GM23338 (cell line): Measurements from ENCODE around the gene DCAF7. TPM values are rescaled to one million over a fixed set of nuclear protein-coding genes. Genes with fewer than 3 reads are reported as not detected.

Experiments used
- ATAC-seq: fragments of 200-7000 bp; cut with Tn5 transposase; 3 replicates; pipeline ENCODE4 v1.9.1; 2020
- DNase-seq: peaks from one replicate; pipeline ENCODE4 v3.0.0-alpha.2; 2015; ENCODE audit warnings: low spot score
- H2AFZ ChIP-seq: fragments of 200-600 bp; sonication (generic); 2 replicates; pipeline ENCODE4 v1.8.0; 2016; ENCODE audit warnings: antibody characterized with exemption, mild to moderate bottlenecking, moderate library complexity
- H3F3A ChIP-seq: fragments of 200-600 bp; sonication (generic); replicated peaks from 2 replicates; pipeline ENCODE4 v1.8.0; 2017; ENCODE audit warnings: antibody characterized with exemption, mixed run types, low read depth
- H3K27ac ChIP-seq: fragments of 200-600 bp; sonication (generic); 2 replicates; pipeline ENCODE4 v1.6.1; 2016; ENCODE audit warnings: low read depth
- H3K27me3 ChIP-seq: fragments of 200-600 bp; sonication (generic); 2 replicates; pipeline ENCODE4 v1.8.0; 2016; ENCODE audit warnings: mild to moderate bottlenecking, mixed run types, moderate library complexity; ENCODE audit not compliant: insufficient read depth
- H3K36me3 ChIP-seq: fragments of 200-600 bp; sonication (generic); 2 replicates; pipeline ENCODE4 v1.8.0; 2016; ENCODE audit warnings: mild to moderate bottlenecking; ENCODE audit not compliant: insufficient read depth
- H3K4me1 ChIP-seq: fragments of 200-600 bp; sonication (generic); 2 replicates; pipeline ENCODE4 v1.8.0; 2016; ENCODE audit warnings: mild to moderate bottlenecking, moderate library complexity; ENCODE audit not compliant: insufficient read depth
- H3K4me2 ChIP-seq: fragments of 200-600 bp; sonication (generic); 2 replicates; pipeline ENCODE4 v1.7.1; 2017; ENCODE audit warnings: mixed run types
- H3K4me3 ChIP-seq: fragments of 200-600 bp; sonication (generic); 2 replicates; pipeline ENCODE4 v1.6.1; 2016; ENCODE audit warnings: mixed run types
- H3K79me2 ChIP-seq: fragments of 200-600 bp; sonication (generic); replicated peaks from 2 replicates; pipeline ENCODE4 v1.8.0; 2017; ENCODE audit warnings: mild to moderate bottlenecking; ENCODE audit not compliant: insufficient read depth
- H3K9me2 ChIP-seq: fragments of 200-600 bp; sonication (generic); 2 replicates; pipeline ENCODE4 v1.8.0; 2017; ENCODE audit not compliant: insufficient read depth
- H4K20me1 ChIP-seq: fragments of 200-600 bp; sonication (generic); replicated peaks from 2 replicates; pipeline ENCODE4 v1.8.0; 2017; ENCODE audit warnings: mild to moderate bottlenecking; ENCODE audit not compliant: insufficient read depth
- H3K27ac Mint-ChIP-seq: 2 replicates; pipeline ENCODE4 v1.8.0; 2020; ENCODE audit warnings: inconsistent platforms, mild to moderate bottlenecking, moderate library complexity, mixed read lengths
- H3K27me3 Mint-ChIP-seq: 3 replicates; pipeline ENCODE4 v1.8.0; 2022; ENCODE audit warnings: low read depth, mild to moderate bottlenecking, moderate library complexity, mixed read lengths, inconsistent platforms; ENCODE audit not compliant: insufficient read depth, poor library complexity
- H3K36me3 Mint-ChIP-seq: 3 replicates; pipeline ENCODE4 v1.8.0; 2021; ENCODE audit warnings: low read depth, mild to moderate bottlenecking, inconsistent platforms, moderate library complexity, mixed read lengths
- H3K4me1 Mint-ChIP-seq: 3 replicates; pipeline ENCODE4 v1.8.0; 2020; ENCODE audit warnings: mild to moderate bottlenecking, inconsistent platforms, mixed read lengths
- H3K4me3 Mint-ChIP-seq: 3 replicates; pipeline ENCODE4 v1.8.0; 2021; ENCODE audit warnings: moderate library complexity, mild to moderate bottlenecking, inconsistent platforms, mixed read lengths
- H3K9me3 Mint-ChIP-seq: 3 replicates; pipeline ENCODE4 v1.8.0; 2020; ENCODE audit warnings: moderate library complexity, mild to moderate bottlenecking, inconsistent platforms, mixed read lengths
- CREB1 ChIP-seq: fragments of 250-450 bp; sonication (Bioruptor Pico); IDR thresholded peaks from 2 replicates; pipeline ENCODE4 v1.5.0; 2020; ENCODE audit warnings: low read depth, mild to moderate bottlenecking, moderate library complexity
- ETS1 ChIP-seq: IDR thresholded peaks from 2 replicates; pipeline ENCODE4 v1.6.1; 2016; ENCODE audit warnings: antibody characterized with exemption
- EZH2 ChIP-seq: fragments of 200-600 bp; sonication (generic); IDR thresholded peaks from one replicate; pipeline ENCODE4 v1.8.0; 2017; ENCODE audit warnings: antibody characterized with exemption, mild to moderate bottlenecking, low read depth; ENCODE audit not compliant: unreplicated experiment
- EZH2phosphoT487 ChIP-seq: fragments of 200-600 bp; sonication (generic); IDR thresholded peaks from one replicate; pipeline ENCODE4 v1.8.1; 2018; ENCODE audit warnings: antibody characterized with exemption; ENCODE audit not compliant: unreplicated experiment
- JUNB ChIP-seq: IDR thresholded peaks from one replicate; pipeline ENCODE4 v1.6.1; 2016; ENCODE audit warnings: antibody characterized with exemption; ENCODE audit not compliant: unreplicated experiment
- NANOG ChIP-seq: IDR thresholded peaks from 2 replicates; pipeline ENCODE4 v1.6.1; 2016; ENCODE audit warnings: antibody characterized with exemption, borderline replicate concordance
- POLR2AphosphoS5 ChIP-seq: IDR thresholded peaks from 2 replicates; pipeline ENCODE4 v1.6.1; 2016; ENCODE audit warnings: antibody characterized with exemption, low read depth
- REST ChIP-seq: IDR thresholded peaks from one replicate; pipeline ENCODE4 v1.6.1; 2018; ENCODE audit warnings: antibody characterized with exemption; ENCODE audit not compliant: unreplicated experiment
- STAT1 ChIP-seq: IDR thresholded peaks from one replicate; pipeline ENCODE4 v1.6.1; 2016; ENCODE audit warnings: antibody characterized with exemption; ENCODE audit not compliant: unreplicated experiment
- ZNF114 ChIP-seq: fragments of 250-450 bp; sonication (Bioruptor Pico); IDR thresholded peaks from 2 replicates; pipeline ENCODE4 v1.5.0; 2020; ENCODE audit warnings: mild to moderate bottlenecking, moderate library complexity
- ZNF331 ChIP-seq: fragments of 250-450 bp; sonication (Bioruptor Pico); IDR thresholded peaks from 2 replicates; pipeline ENCODE4 v1.5.0; 2020; ENCODE audit warnings: low read depth, mild to moderate bottlenecking, moderate library complexity
- ZNF462 ChIP-seq: fragments of 250-450 bp; sonication (Bioruptor Pico); IDR thresholded peaks from 2 replicates; pipeline ENCODE4 v1.5.0; 2020; ENCODE audit warnings: mild to moderate bottlenecking, moderate library complexity
- polyA plus RNA-seq: library from polyadenylated mRNA; unstranded; fragments of >200 nt; fragmentation: Nextera tagmentation; extraction: Ambion mirVana; gene quantifications from 2 replicates; pipeline ENCODE4 v1.2.1, GENCODE V29; 2016
- total RNA-seq: library from RNA; depleted of rRNA; stranded (reverse); fragments of >200 nt; shearing (Covaris generic); gene quantifications from 2 replicates; pipeline ENCODE4 v1.2.3, GENCODE V29; 2014
- TF ChIP-seq, protein P1 (sequence below), 2 experiments: fragments of 200-600 bp in 1 of 2; sonication (generic) in 1 of 2; conservative IDR thresholded peaks; 2 replicates each; pipeline versions ENCODE4 v1.5.1 to v1.6.1; 2016 to 2017; ENCODE audit warnings: antibody characterized with exemption in 2 of 2, low read depth in 2 of 2, mild to moderate bottlenecking in 2 of 2, moderate library complexity in 1 of 2

The DCAF7 gene
- total and polyA plus RNA-seq, 2 experiments from 2014 or later: 31.3 to 60.1 TPM

GRCh38 chr17:63641692-63642448 lies 91.6 kb downstream of the DCAF7 start:
- H3K36me3 Mint-ChIP-seq: peaks cover under 1% of the 10 kb centered on the region; the same call in 1 of the 3 replicates
- ATAC-seq: no peak

More at GRCh38 chr17:63641692-63642448, 91.6 kb downstream of the DCAF7 start:
- Mint-ChIP-seq H3K4me1 (no peaks in the 10 kb centered on the region; the same call in 2 of the 3 replicates), H3K27me3 (peaks cover 1% of the 10 kb centered on the region), H3K9me3 (no peaks in the 10 kb centered on the region), H3K27ac (no peak overlapping the region), H3K4me3 (no peak overlapping the region)
- Histone ChIP-seq H3K36me3 (no peaks in the 10 kb centered on the region), H3F3A (no peaks in the 10 kb centered on the region), H3K27ac (no peak overlapping the region), H3K27me3 (no peaks in the 10 kb centered on the region), H3K9me2 (no peaks in the 10 kb centered on the region), H2AFZ (no peak overlapping the region), H3K4me1 (0 out of 2 replicates have a peak, but pooled peaks cover under 1% of the 10 kb centered on the region), H3K4me3 (no peak overlapping the region), H3K4me2 (no peak overlapping the region), H3K79me2 (no peaks in the 10 kb centered on the region), H4K20me1 (0 out of 2 replicates have a peak, but pooled peaks cover 2% of the 10 kb centered on the region)
- TF ChIP-seq STAT1 (no peak), ZNF114 (no peak), NANOG (no peak), CREB1 (CRISPR knock-in tag) (no peak), JUNB (no peak), REST (no peak), ZNF462 (CRISPR knock-in tag) (no peak), EZH2 (no peak), POLR2AphosphoS5 (no peak), EZH2phosphoT487 (no peak), ZNF331 (CRISPR knock-in tag) (no peak), ETS1 (no peak)
- TF ChIP-seq, protein P1, sequence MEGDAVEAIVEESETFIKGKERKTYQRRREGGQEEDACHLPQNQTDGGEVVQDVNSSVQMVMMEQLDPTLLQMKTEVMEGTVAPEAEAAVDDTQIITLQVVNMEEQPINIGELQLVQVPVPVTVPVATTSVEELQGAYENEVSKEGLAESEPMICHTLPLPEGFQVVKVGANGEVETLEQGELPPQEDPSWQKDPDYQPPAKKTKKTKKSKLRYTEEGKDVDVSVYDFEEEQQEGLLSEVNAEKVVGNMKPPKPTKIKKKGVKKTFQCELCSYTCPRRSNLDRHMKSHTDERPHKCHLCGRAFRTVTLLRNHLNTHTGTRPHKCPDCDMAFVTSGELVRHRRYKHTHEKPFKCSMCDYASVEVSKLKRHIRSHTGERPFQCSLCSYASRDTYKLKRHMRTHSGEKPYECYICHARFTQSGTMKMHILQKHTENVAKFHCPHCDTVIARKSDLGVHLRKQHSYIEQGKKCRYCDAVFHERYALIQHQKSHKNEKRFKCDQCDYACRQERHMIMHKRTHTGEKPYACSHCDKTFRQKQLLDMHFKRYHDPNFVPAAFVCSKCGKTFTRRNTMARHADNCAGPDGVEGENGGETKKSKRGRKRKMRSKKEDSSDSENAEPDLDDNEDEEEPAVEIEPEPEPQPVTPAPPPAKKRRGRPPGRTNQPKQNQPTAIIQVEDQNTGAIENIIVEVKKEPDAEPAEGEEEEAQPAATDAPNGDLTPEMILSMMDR (conservative IDR thresholded peaks at IDR 0.05; ENCODE audit: low read depth in 2 of 2): no peak
- no peak for DNase-seq
